Measurements from ENCODE around the gene TMEM52B. TPM values are rescaled to one million over a fixed set of nuclear protein-coding genes. Genes with fewer than 3 reads are reported as not detected.

TMEM52B gene
- total RNA-seq, 1 experiment from 2014 or later = 46.0 TPM

DNA sequence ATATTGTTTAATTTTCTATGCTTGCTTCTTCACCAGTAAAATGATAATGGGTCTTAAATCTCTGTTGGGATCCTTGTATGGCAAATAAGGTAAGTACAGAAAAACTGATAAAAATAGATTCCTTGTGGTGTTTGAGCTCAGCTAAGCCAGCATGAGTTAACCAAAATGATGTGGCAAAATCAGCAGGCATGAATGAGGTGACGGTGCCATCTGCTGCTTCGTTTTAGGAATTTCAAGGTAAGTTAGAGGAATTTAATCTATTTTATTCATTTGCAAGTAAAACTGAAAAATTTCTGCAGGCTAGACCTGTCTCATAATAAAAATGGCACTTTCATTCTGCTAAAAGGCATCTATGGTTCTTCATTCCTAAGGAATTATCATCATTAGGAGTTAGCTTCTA, 38.8 kb upstream of the TMEM52B start:
- POLR2A ChIA-PET = no interaction called here
- TF ChIP-seq, protein P1, sequence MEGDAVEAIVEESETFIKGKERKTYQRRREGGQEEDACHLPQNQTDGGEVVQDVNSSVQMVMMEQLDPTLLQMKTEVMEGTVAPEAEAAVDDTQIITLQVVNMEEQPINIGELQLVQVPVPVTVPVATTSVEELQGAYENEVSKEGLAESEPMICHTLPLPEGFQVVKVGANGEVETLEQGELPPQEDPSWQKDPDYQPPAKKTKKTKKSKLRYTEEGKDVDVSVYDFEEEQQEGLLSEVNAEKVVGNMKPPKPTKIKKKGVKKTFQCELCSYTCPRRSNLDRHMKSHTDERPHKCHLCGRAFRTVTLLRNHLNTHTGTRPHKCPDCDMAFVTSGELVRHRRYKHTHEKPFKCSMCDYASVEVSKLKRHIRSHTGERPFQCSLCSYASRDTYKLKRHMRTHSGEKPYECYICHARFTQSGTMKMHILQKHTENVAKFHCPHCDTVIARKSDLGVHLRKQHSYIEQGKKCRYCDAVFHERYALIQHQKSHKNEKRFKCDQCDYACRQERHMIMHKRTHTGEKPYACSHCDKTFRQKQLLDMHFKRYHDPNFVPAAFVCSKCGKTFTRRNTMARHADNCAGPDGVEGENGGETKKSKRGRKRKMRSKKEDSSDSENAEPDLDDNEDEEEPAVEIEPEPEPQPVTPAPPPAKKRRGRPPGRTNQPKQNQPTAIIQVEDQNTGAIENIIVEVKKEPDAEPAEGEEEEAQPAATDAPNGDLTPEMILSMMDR (IDR thresholded peaks at IDR 0.05; ENCODE audit: insufficient read depth in 1 of 2, low read depth in 1 of 2, low read length in 1 of 2, severe bottlenecking in 1 of 2, unreplicated experiment in 1 of 2) = peak; percentile 59 to 80
- H3K36me3 Mint-ChIP-seq (ENCODE audit: insufficient read depth, unreplicated experiment) = no peaks in the 10 kb centered on the region
- Histone ChIP-seq H3K4me3 (ENCODE audit: low read depth, low read length) (no peak overlapping the region), H3K27me3 (replicated peaks; ENCODE audit: control insufficient read depth, insufficient read depth, low read length) (no peaks in the 10 kb centered on the region), H3K4me1 (no peaks in the 10 kb centered on the region), H3K9me3 (no peaks in the 10 kb centered on the region), H3K36me3 (ENCODE audit: control insufficient read depth, insufficient read depth, low read length) (no peaks in the 10 kb centered on the region)
- no peaks in the 10 kb centered on the region for H3K4me1 Mint-ChIP-seq (ENCODE audit: low read depth, unreplicated experiment)
- H3K4me3 Mint-ChIP-seq (ENCODE audit: unreplicated experiment) = no peak overlapping the region
- peaks cover 3% of the 10 kb centered on the region for H3K27me3 Mint-ChIP-seq (ENCODE audit: insufficient read depth, unreplicated experiment)
- no peak overlapping the region for H3K27ac Mint-ChIP-seq (ENCODE audit: unreplicated experiment)
- CTCF ChIA-PET = interaction anchor here (0.6 to 3.1 kb wide), 10 partner anchors 36 to 397 kb away, joined by 3 to 46 read pairs (median 3); partner anchors contain the start of gene CLEC12B
- DNase-seq = peak in 1 of 2 experiments; percentile 61
- BruUV-seq (replicated peaks) = no TSS peak
- intact Hi-C loops (cut with micrococcal nuclease; ENCODE audit: unreplicated experiment) = loop anchor here (1.0 kb wide), 3 partner anchors 106 to 390 kb away; partner anchors contain the start of gene CLEC12B
- H3K9me3 Mint-ChIP-seq (ENCODE audit: unreplicated experiment) = no peaks in the 10 kb centered on the region

DNA sequence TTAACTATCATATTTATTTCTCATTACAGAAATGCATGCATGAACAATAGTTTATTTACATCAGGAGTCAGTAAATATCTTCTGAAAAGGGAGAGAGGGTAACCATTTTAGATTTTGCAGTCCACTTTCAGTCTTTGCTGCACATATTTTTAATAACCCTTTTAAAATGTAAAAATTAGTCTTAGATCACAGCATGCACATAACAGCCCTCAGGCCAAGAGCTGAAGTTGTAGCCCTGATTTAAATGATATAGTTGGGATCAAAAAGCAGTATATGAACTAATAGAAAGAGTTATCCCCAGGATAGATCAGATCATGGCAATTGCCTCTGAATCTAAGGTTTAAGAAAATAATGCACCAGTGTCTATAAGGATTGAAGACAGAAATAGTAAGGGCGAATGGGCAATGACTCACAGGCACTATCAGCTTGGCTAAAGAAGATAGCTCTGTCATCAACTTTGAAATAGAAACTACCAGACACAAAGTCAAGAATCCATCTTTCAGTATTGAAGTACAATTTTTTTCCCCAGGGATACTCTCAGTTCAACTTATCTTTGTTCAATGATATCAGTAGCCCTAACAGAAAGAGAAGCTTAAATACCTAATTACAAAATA, 35.7 kb upstream of the TMEM52B start:
- H3K27me3 ChIP-seq (replicated peaks; ENCODE audit: control insufficient read depth, insufficient read depth, low read length) = no peaks in the 10 kb centered on the region
- CTCF ChIA-PET = interaction anchor here (0.6 to 1.7 kb wide), 4 partner anchors 10 to 348 kb away, joined by 3 to 5 read pairs (median 3); partner anchors contain the start of gene CLEC12B

DNA sequence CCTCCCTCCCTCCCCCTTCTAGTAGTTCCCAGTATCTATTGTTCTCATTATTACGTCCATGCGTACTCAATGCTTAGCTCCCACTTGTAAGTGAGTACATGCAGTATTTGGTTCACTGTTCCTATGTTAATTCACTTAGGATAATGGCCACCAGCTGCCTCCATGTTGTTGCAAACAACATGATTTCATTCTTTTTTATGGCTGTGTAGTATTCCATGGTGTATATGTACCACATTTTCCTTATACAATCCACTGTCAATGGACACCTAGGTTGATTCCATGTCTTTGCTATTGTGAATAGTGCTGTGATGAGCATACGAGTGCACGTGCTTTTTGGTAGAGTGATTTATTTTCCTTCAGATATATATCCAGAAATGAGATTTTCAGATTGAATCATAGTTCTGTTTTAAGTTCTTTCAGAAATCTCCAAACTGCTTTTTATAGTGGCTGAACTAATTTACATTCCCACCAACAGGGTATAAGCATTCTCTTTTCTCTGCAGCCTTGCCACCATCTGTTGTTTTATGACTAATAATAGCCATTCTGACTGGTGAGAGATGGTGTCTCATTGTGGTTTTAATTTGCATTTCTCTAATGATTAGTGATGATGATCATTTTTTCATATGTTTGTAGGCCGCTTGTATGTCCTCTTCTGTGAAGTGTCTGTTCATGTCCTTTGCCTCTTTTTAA, 31.0 kb upstream of the TMEM52B start:
- no peak for DNase-seq
- no peak overlapping the region for H3K27ac Mint-ChIP-seq (ENCODE audit: unreplicated experiment)
- H3K36me3 ChIP-seq (ENCODE audit: control insufficient read depth, insufficient read depth, low read length) = no peaks in the 10 kb centered on the region
- ChIA-PET POLR2A (interaction anchor here (0.8 kb wide), 1 partner anchor 64 kb away, joined by 3 read pairs; the partner anchor contains the start of gene GABARAPL1), CTCF (no interaction called here)
- TF ChIP-seq, protein P1 (IDR thresholded peaks at IDR 0.05; ENCODE audit: insufficient read depth in 1 of 2, low read depth in 1 of 2, low read length in 1 of 2, severe bottlenecking in 1 of 2, unreplicated experiment in 1 of 2) = no peak
- no peaks in the 10 kb centered on the region for H3K9me3 Mint-ChIP-seq (ENCODE audit: unreplicated experiment)
- H3K27me3 ChIP-seq (replicated peaks; ENCODE audit: control insufficient read depth, insufficient read depth, low read length) = no peaks in the 10 kb centered on the region
- no peaks in the 10 kb centered on the region for H3K9me3 ChIP-seq
- intact Hi-C loops (cut with micrococcal nuclease; ENCODE audit: unreplicated experiment) = no loop called here
- H3K4me1 Mint-ChIP-seq (ENCODE audit: low read depth, unreplicated experiment) = no peaks in the 10 kb centered on the region
- no peak overlapping the region for H3K4me3 Mint-ChIP-seq (ENCODE audit: unreplicated experiment)
- no peak overlapping the region for H3K4me3 ChIP-seq (ENCODE audit: low read depth, low read length)
- BruUV-seq (replicated peaks) = no TSS peak
- no peaks in the 10 kb centered on the region for H3K27me3 Mint-ChIP-seq (ENCODE audit: insufficient read depth, unreplicated experiment)
- H3K4me1 ChIP-seq = no peaks in the 10 kb centered on the region
- H3K36me3 Mint-ChIP-seq (ENCODE audit: insufficient read depth, unreplicated experiment) = peaks cover under 1% of the 10 kb centered on the region

More for the DNA sequence above, 35.7 kb upstream of the TMEM52B start:
- BruUV-seq (replicated peaks) = no TSS peak
- Histone ChIP-seq H3K36me3 (ENCODE audit: control insufficient read depth, insufficient read depth, low read length) (no peaks in the 10 kb centered on the region), H3K4me3 (ENCODE audit: low read depth, low read length) (no peak overlapping the region), H3K9me3 (no peaks in the 10 kb centered on the region), H3K4me1 (no peaks in the 10 kb centered on the region)
- no peaks in the 10 kb centered on the region for H3K36me3 Mint-ChIP-seq (ENCODE audit: insufficient read depth, unreplicated experiment)
- H3K27me3 Mint-ChIP-seq (ENCODE audit: insufficient read depth, unreplicated experiment) = no peaks in the 10 kb centered on the region
- no peak overlapping the region for H3K4me3 Mint-ChIP-seq (ENCODE audit: unreplicated experiment)
- no peak for DNase-seq
- H3K4me1 Mint-ChIP-seq (ENCODE audit: low read depth, unreplicated experiment) = no peaks in the 10 kb centered on the region
- POLR2A ChIA-PET = no interaction called here
- H3K9me3 Mint-ChIP-seq (ENCODE audit: unreplicated experiment) = no peaks in the 10 kb centered on the region
- H3K27ac Mint-ChIP-seq (ENCODE audit: unreplicated experiment) = no peak overlapping the region
- intact Hi-C loops (cut with micrococcal nuclease; ENCODE audit: unreplicated experiment) = no loop called here
- TF ChIP-seq, protein P1 (IDR thresholded peaks at IDR 0.05; ENCODE audit: insufficient read depth in 1 of 2, low read depth in 1 of 2, low read length in 1 of 2, severe bottlenecking in 1 of 2, unreplicated experiment in 1 of 2) = no peak

Data from Caco-2 (cell line).